Hepatocyte (in vitro differentiated cells): ENCODE data around the gene HOTAIR. TPM values are rescaled to one million over a fixed set of nuclear protein-coding genes. Genes with fewer than 3 reads are reported as not detected.

Source experiments
- DNase-seq: peaks from one replicate; pipeline ENCODE4 v3.0.0-alpha.2; 2016; ENCODE audit warnings: low spot score
- H2AFZ ChIP-seq: fragments of 200-600 bp; sonication (generic); 2 replicates; pipeline ENCODE4 v1.6.0; 2016; ENCODE audit warnings: antibody characterized with exemption, mild to moderate bottlenecking
- H3K27ac ChIP-seq: fragments of 200-600 bp; sonication (generic); 2 replicates; pipeline ENCODE4 v1.5.1; 2016; ENCODE audit warnings: mild to moderate bottlenecking
- H3K27me3 ChIP-seq: fragments of 200-600 bp; sonication (generic); 2 replicates; pipeline ENCODE4 v1.6.1; 2016
- H3K36me3 ChIP-seq: fragments of 200-600 bp; sonication (generic); replicated peaks from 2 replicates; pipeline ENCODE4 v1.5.1; 2016; ENCODE audit warnings: low read depth; ENCODE audit not compliant: insufficient read depth
- H3K4me1 ChIP-seq: fragments of 200-600 bp; sonication (generic); 2 replicates; pipeline ENCODE4 v1.5.1; 2016; ENCODE audit warnings: mild to moderate bottlenecking, moderate library complexity; ENCODE audit not compliant: insufficient read depth
- H3K4me2 ChIP-seq: fragments of 200-600 bp; sonication (generic); 2 replicates; pipeline ENCODE4 v1.6.0; 2016
- H3K4me3 ChIP-seq: fragments of 200-600 bp; sonication (generic); 2 replicates; pipeline ENCODE4 v1.5.1; 2016; ENCODE audit warnings: mild to moderate bottlenecking
- H3K79me2 ChIP-seq: fragments of 200-600 bp; sonication (generic); 2 replicates; pipeline ENCODE4 v1.6.0; 2017; ENCODE audit warnings: mild to moderate bottlenecking
- H3K9me2 ChIP-seq: fragments of 200-600 bp; sonication (generic); replicated peaks from 2 replicates; pipeline ENCODE4 v1.6.0; 2017; ENCODE audit warnings: mild to moderate bottlenecking; ENCODE audit not compliant: insufficient read depth
- H3K9me3 ChIP-seq: fragments of 200-600 bp; sonication (generic); 2 replicates; pipeline ENCODE4 v1.5.1; 2016; ENCODE audit warnings: low read depth, mild to moderate bottlenecking
- H4K20me1 ChIP-seq: fragments of 200-600 bp; sonication (generic); 2 replicates; pipeline ENCODE4 v1.6.0; 2016; ENCODE audit warnings: mild to moderate bottlenecking; ENCODE audit not compliant: insufficient read depth, poor library complexity, severe bottlenecking
- CTCF ChIP-seq: fragments of 200-600 bp; sonication (generic); IDR thresholded peaks from 2 replicates; pipeline ENCODE4 v1.5.1; 2016; ENCODE audit warnings: antibody characterized with exemption, mild to moderate bottlenecking; ENCODE audit not compliant: poor library complexity
- EZH2 ChIP-seq: fragments of 200-600 bp; sonication (generic); IDR thresholded peaks from 2 replicates; pipeline ENCODE4 v1.6.1; 2016; ENCODE audit warnings: antibody characterized with exemption, mild to moderate bottlenecking, borderline replicate concordance
- EZH2phosphoT487 ChIP-seq: fragments of 200-600 bp; sonication (generic); IDR thresholded peaks from one replicate; pipeline ENCODE4 v1.6.1; 2018; ENCODE audit warnings: antibody characterized with exemption, mild to moderate bottlenecking, low read depth, moderate library complexity; ENCODE audit not compliant: unreplicated experiment, severe bottlenecking
- WGBS: methylation state at CpG from one replicate; pipeline ENCODE4 v1.1.6; 2016; ENCODE audit warnings: low lambda C conversion rate; ENCODE audit errors: missing lambda C conversion rate; 5-methylcytosine and 5-hydroxymethylcytosine counted together
- polyA plus RNA-seq: library from polyadenylated mRNA; unstranded; fragments of >200 nt; fragmentation: Nextera tagmentation; extraction: Ambion mirVana; gene quantifications from 2 replicates; pipeline ENCODE4 v1.2.1, GENCODE V29; 2016
- total RNA-seq: library from RNA; depleted of rRNA; stranded (reverse); fragments of >200 nt; gene quantifications from 2 replicates; pipeline ENCODE4 v1.2.3, GENCODE V29; 2014

HOTAIR gene
- total and polyA plus RNA-seq, 2 experiments from 2014 or later = 0.82 to 0.90 TPM

DNA sequence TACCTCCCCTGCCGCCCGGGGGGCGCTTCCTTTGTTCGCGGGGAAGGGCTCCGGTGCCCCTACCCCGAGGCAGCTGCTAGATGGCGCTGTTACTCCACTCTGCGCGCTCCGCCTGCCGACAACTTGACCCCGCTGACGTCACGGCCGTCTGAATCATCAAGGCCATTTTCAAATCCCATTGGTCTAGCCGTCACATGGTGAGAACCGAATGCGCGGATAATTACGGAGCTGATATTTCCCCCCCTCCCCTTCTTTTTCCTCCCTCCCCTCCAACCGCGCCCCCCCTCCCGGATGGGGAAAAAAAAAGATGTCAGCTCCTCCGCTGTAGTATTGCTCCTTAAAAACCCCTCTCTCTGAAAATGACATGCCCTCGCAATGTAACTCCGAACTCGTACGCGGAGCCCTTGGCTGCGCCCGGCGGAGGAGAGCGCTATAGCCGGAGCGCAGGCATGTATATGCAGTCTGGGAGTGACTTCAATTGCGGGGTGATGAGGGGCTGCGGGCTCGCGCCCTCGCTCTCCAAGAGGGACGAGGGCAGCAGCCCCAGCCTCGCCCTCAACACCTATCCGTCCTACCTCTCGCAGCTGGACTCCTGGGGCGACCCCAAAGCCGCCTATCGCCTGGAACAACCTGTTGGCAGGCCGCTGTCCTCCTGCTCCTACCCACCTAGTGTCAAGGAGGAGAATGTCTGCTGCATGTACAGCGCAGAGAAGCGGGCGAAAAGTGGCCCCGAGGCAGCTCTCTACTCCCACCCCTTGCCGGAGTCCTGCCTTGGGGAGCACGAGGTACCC lies 10.3 kb upstream of the HOTAIR start, which contains the start of gene HOXC10:
Gene HOXC10, plus strand, starts transcription at position 246 of the 791 bp plus-strand sequence. Its CDS starts 114 bp downstream, at position 360.
- H3K4me3 ChIP-seq = no peak within 1 kb of the TSS
- peaks cover 95% of the 10 kb centered on the region for H3K27me3 ChIP-seq

GRCh38 chr12:53983950-53984572 lies 9.3 kb upstream of the HOTAIR start:
- H3K4me2 ChIP-seq = peak overlapping the region; percentile 81
- H3K27ac ChIP-seq = no peak overlapping the region
- no peaks in the 10 kb centered on the region for H4K20me1 ChIP-seq
- no peak overlapping the region for H2AFZ ChIP-seq
- peaks cover 92% of the 10 kb centered on the region for H3K27me3 ChIP-seq
- no peaks in the 10 kb centered on the region for H3K79me2 ChIP-seq
- DNase-seq = no peak
- H3K9me2 ChIP-seq = no peaks in the 10 kb centered on the region
- no peaks in the 10 kb centered on the region for H3K36me3 ChIP-seq
- H3K4me3 ChIP-seq = no peak overlapping the region
- WGBS = 32% methylated on average over 26 of the region's 30 CpGs
- TF ChIP-seq EZH2 (peak; percentile 93), CTCF (no peak)
- no peaks in the 10 kb centered on the region for H3K9me3 ChIP-seq
- peaks cover 20% of the 10 kb centered on the region for H3K4me1 ChIP-seq

More for the DNA sequence above, 10.3 kb upstream of the HOTAIR start, which contains the start of gene HOXC10:
- peaks cover 14% of the 10 kb centered on the region for H3K4me1 ChIP-seq
- H3K36me3 ChIP-seq = no peaks in the 10 kb centered on the region
- WGBS = 14% methylated on average over 44 of the region's 55 CpGs
- no peaks in the 10 kb centered on the region for H3K9me2 ChIP-seq
- peak; percentile 93 for DNase-seq
- no peak within 1 kb of the TSS for H3K27ac ChIP-seq
- H4K20me1 ChIP-seq = no peaks in the 10 kb centered on the region
- no peaks in the 10 kb centered on the region for H3K79me2 ChIP-seq
- no peak for TF ChIP-seq EZH2phosphoT487
- peak; percentile 70 for TF ChIP-seq CTCF
- no peak for TF ChIP-seq EZH2
- peak within 1 kb of the TSS; percentile 74 for H2AFZ ChIP-seq
- peak within 1 kb of the TSS; percentile 81 for H3K4me2 ChIP-seq
- no peaks in the 10 kb centered on the region for H3K9me3 ChIP-seq

DNA sequence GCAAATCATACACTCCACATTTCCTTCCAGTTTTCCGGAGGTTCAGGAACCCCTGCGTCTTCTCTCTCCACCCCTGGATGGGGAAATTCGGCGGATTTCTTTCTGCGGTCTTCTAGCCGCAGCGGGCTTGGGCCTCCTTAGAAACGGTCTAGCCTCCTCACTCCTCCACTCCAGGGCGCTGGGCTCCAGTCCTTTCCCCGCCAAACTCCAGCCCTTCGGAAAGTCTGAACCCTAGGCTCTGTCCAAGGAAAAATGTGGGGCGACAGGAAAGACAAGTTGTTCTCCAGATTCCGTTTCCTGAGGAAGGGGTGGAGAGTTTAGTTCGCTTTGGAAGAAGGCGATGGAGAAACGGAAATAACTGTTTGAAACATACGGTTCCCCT lies 8.8 kb upstream of the HOTAIR start:
- TF ChIP-seq CTCF (no peak), EZH2 (peak; percentile 62), EZH2phosphoT487 (peak; percentile 62)
- 28% methylated on average over 17 of the region's 17 CpGs for WGBS
- Histone ChIP-seq H4K20me1 (no peaks in the 10 kb centered on the region), H3K27me3 (peaks cover 91% of the 10 kb centered on the region), H2AFZ (no peak overlapping the region), H3K36me3 (no peaks in the 10 kb centered on the region), H3K9me2 (no peaks in the 10 kb centered on the region), H3K27ac (no peak overlapping the region), H3K4me3 (no peak overlapping the region), H3K4me2 (no peak overlapping the region), H3K79me2 (no peaks in the 10 kb centered on the region), H3K9me3 (no peaks in the 10 kb centered on the region), H3K4me1 (peaks cover 22% of the 10 kb centered on the region)
- no peak for DNase-seq
